Left lung (tissue), 10 donors: ENCODE results near the gene ZC3H18. TPM values are rescaled to one million over a fixed set of nuclear protein-coding genes. Genes with fewer than 3 reads are reported as not detected.

Experiments
- ATAC-seq: fragments of 200-7000 bp; cut with Tn5 transposase; one replicate; pipeline ENCODE4 v1.9.1; 2020; ENCODE audit warnings: moderate library complexity
- DNase-seq, 4 donors: peaks; one replicate each; pipeline ENCODE4 v3.0.0-alpha.2; 2013 to 2020
- H3K27ac ChIP-seq, 2 donors: fragments of 200-600 bp; sonication (generic) in 1 of 2; one replicate each; pipeline versions ENCODE4 v1.5.0 to v1.8.0; 2020 to 2021
- H3K27me3 ChIP-seq, 2 donors: fragments of 200-600 bp; sonication (generic) in 1 of 2; one replicate each; pipeline versions ENCODE4 v1.5.0 to v1.8.0; 2020 to 2021
- H3K36me3 ChIP-seq, 2 donors: fragments of 200-600 bp; sonication (generic) in 1 of 2; one replicate each; pipeline versions ENCODE4 v1.5.0 to v1.8.0; 2020 to 2021
- H3K4me1 ChIP-seq, 2 donors: fragments of 200-600 bp; one replicate each; pipeline ENCODE4 v1.8.0; 2021
- H3K4me3 ChIP-seq, 2 donors: fragments of 200-600 bp; sonication (generic) in 1 of 2; one replicate each; pipeline versions ENCODE4 v1.5.0 to v1.8.0; 2020 to 2021; ENCODE audit warnings: mild to moderate bottlenecking in 1 of 2
- H3K9me3 ChIP-seq, 2 donors: fragments of 200-600 bp; sonication (generic) in 1 of 2; one replicate each; pipeline versions ENCODE4 v1.5.0 to v1.8.0; 2020 to 2021
- CTCF ChIP-seq, 2 donors: fragments of 200-600 bp; sonication (generic) in 1 of 2; IDR thresholded peaks; one replicate each; pipeline versions ENCODE4 v1.5.0 to v1.8.0; 2021; ENCODE audit warnings: antibody characterized with exemption in 2 of 2
- intact Hi-C, 2 donors: fragments of 100-400 bp; cut with DNase I; formaldehyde crosslinking; loops; one replicate each; pipeline versions ENCODE4 v1.11.2 to v1.14.2; 2022
- polyA plus RNA-seq, 6 donors: library from polyadenylated mRNA; unstranded; fragments of 120-200 nt; gene quantifications; one replicate each; pipeline ENCODE4 v1.2.1, GENCODE V29; 2013; ENCODE audit not compliant: insufficient read length in 6 of 6
- total RNA-seq, 2 donors: library from RNA; stranded (reverse); fragmentation: NEBNext Ultra II Directional; extraction: Animal tissue kit (Norgen Biotek cat#: 25700); gene quantifications; one replicate each; pipeline ENCODE4 v1.2.1, GENCODE V29; 2021
- donor health status: DM: no; HTN: yes; CAD: no.
- donor health status: DM: no; HTN: no; CAD: no.

ZC3H18 gene
- total and polyA plus RNA-seq, 8 donors, result 33.8 to 53.1 (median 38.5) TPM

DNA sequence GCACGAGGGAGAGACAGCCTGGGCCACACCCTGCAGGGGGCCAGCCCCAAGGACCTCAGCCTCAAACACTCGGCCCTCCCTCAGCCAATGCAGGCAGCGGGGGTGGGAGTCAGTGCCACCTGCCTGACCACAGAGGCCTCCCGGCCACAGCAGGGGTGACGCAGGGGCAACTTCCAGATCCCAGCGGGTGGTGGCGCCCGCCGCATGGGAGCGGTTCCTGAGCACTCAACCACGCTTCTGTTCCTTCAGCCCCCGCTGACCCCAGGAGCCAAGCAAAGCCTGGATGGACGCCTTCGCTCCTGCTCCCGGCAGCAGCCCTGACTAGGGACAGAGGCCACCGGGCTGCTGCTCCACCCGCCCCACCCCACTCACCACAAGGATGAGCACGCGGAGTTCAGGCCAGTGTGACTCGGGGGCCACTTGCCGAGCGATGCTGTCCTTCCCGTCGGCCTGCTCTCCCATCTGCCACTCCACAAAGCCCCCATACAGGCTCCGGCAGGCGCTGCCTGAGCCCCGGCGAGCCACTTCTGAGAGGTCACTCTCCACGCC, 85.6 kb downstream of the ZC3H18 start:
- no peak for TF ChIP-seq CTCF (IDR thresholded peaks at IDR 0.05)
- H3K4me1 ChIP-seq, result peaks cover 5 to 19% of the 10 kb centered on the region in 2 donors
- intact Hi-C loops, result no loop called here
- no peaks in the 10 kb centered on the region for H3K27me3 ChIP-seq
- H3K9me3 ChIP-seq, result no peaks in the 10 kb centered on the region
- no peak overlapping the region for H3K27ac ChIP-seq
- DNase-seq, result no peak
- no peak overlapping the region for H3K4me3 ChIP-seq
- H3K36me3 ChIP-seq, result peaks cover 0 to 76% of the 10 kb centered on the region in 2 donors
- ATAC-seq, result no peak

DNA sequence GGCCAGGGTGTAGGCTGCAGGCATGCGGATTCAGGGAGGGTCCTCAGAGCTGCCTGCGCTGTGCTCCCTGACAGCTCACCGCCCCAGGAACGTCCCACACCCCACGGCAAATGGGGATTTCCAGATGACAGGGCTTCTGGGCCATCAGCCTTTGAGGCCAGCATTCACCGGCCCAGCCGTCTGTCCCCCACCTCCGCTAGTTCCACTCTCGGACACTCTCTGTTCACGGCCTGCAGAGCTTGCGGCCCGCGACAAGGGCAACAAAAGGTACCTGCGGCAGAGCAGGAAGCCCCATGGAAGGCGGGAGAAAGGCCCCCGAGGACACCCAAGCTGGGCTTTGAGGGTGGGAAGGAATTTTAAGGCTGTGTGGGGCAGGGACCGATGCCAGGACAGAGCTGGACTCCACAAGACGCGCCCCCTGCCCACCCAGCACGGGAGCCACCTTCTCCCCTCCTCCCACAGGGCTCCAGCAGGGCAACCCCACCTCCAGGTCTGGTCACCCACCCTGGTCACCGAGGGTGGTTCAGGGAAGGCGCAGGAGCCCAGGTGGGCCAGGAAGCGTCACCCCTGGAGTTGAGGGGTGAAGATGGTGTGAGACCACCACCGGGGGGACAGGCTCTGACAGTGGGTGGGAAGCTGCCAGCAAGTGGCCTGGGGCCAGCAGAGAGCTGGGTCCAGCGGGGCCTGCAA, 86.2 kb downstream of the ZC3H18 start:
- H3K27ac ChIP-seq, result no peak overlapping the region
- ATAC-seq (no peak), DNase-seq (no peak)
- no peak overlapping the region for H3K4me3 ChIP-seq
- no peaks in the 10 kb centered on the region for H3K27me3 ChIP-seq
- H3K4me1 ChIP-seq, result peaks cover 2 to 19% of the 10 kb centered on the region in 2 donors
- peaks cover 0 to 76% of the 10 kb centered on the region in 2 donors for H3K36me3 ChIP-seq
- H3K9me3 ChIP-seq, result no peaks in the 10 kb centered on the region
- TF ChIP-seq CTCF (IDR thresholded peaks at IDR 0.05), result no peak
- intact Hi-C loops, result no loop called here

DNA sequence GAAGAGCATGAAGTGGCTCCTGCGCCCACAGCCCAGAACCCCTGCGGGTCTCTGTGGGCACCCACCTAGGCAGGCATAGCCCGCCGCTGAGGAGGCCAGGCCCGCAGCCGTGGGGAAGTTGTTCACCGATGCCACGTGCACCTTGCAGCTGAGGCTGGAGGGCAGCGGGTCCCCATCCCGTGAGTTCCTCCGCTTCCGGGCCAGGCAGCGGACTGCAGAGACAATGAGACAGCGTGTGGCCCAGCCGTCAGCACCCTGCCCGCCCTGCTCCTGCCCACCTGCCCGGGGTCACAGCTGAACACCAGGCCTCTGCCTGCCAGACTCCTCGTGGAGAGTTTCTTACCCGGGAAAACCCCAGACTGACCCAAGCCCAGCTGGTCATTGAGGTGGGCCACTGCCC, 87.2 kb downstream of the ZC3H18 start:
- peaks cover 0 to 19% of the 10 kb centered on the region in 2 donors for H3K4me1 ChIP-seq
- ATAC-seq (no peak), DNase-seq (peak in 1 of 4 donors; percentile 75)
- H3K9me3 ChIP-seq, result no peaks in the 10 kb centered on the region
- H3K27me3 ChIP-seq, result no peaks in the 10 kb centered on the region
- TF ChIP-seq CTCF (IDR thresholded peaks at IDR 0.05), result no peak
- peaks cover 0 to 68% of the 10 kb centered on the region in 2 donors for H3K36me3 ChIP-seq
- H3K4me3 ChIP-seq, result no peak overlapping the region
- intact Hi-C loops, result no loop called here
- H3K27ac ChIP-seq, result no peak overlapping the region

- no peak overlapping the region for H3K27ac ChIP-seq
- ATAC-seq (no peak), DNase-seq (no peak)
- no peaks in the 10 kb centered on the region for H3K27me3 ChIP-seq
- no peak for TF ChIP-seq CTCF (IDR thresholded peaks at IDR 0.05)
- H3K4me3 ChIP-seq, result no peak overlapping the region
- peaks cover 0 to 54% of the 10 kb centered on the region in 2 donors for H3K36me3 ChIP-seq
- H3K9me3 ChIP-seq, result no peaks in the 10 kb centered on the region
- intact Hi-C loops, result no loop called here
- peaks cover 0 to 17% of the 10 kb centered on the region in 2 donors for H3K4me1 ChIP-seq
These were observed 88.5 kb downstream of the ZC3H18 start for GRCh38 chr16:88658714-88659113.

DNA sequence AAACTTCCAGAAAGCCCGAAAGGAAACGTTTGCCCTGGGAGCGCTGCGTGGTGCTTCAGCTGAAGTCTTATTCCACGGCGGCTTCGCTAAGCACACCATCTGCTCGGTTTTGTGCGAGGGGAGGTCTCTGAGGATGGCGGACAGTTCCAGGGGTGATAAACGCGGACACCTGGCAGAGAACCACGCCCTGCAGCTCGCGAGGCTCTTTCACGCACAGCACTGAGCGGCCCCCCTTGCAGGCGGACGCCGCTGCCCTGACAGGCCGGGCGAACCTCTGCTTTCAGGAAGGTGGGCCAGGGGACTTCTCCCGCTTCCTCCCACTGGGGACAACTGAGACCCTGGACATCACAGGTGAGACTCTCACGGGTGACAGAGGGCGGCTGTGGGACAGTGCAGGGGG, 89.0 kb downstream of the ZC3H18 start:
- Histone ChIP-seq H3K4me3 (no peak overlapping the region), H3K27me3 (no peaks in the 10 kb centered on the region), H3K36me3 (peaks cover 0 to 50% of the 10 kb centered on the region in 2 donors), H3K4me1 (peaks cover 0 to 21% of the 10 kb centered on the region in 2 donors), H3K27ac (no peak overlapping the region), H3K9me3 (no peaks in the 10 kb centered on the region)
- no peak for ATAC-seq
- TF ChIP-seq CTCF (IDR thresholded peaks at IDR 0.05), result no peak
- intact Hi-C loops, result no loop called here
- DNase-seq, result no peak
